Hepatocyte (in vitro differentiated cells): ENCODE measurements around the gene SPG21.

Experiments
- EZH2 ChIP-seq: fragments of 200-600 bp; sonication (generic); IDR thresholded peaks from 2 replicates; pipeline ENCODE4 v1.6.1; 2016; ENCODE audit warnings: antibody characterized with exemption, mild to moderate bottlenecking, borderline replicate concordance
- EZH2phosphoT487 ChIP-seq: fragments of 200-600 bp; sonication (generic); IDR thresholded peaks from one replicate; pipeline ENCODE4 v1.6.1; 2018; ENCODE audit warnings: antibody characterized with exemption, mild to moderate bottlenecking, low read depth, moderate library complexity; ENCODE audit not compliant: unreplicated experiment, severe bottlenecking
- TF ChIP-seq, protein P1 (sequence below): fragments of 200-600 bp; sonication (generic); IDR thresholded peaks from 2 replicates; pipeline ENCODE4 v1.5.1; 2016; ENCODE audit warnings: antibody characterized with exemption, mild to moderate bottlenecking; ENCODE audit not compliant: poor library complexity

DNA sequence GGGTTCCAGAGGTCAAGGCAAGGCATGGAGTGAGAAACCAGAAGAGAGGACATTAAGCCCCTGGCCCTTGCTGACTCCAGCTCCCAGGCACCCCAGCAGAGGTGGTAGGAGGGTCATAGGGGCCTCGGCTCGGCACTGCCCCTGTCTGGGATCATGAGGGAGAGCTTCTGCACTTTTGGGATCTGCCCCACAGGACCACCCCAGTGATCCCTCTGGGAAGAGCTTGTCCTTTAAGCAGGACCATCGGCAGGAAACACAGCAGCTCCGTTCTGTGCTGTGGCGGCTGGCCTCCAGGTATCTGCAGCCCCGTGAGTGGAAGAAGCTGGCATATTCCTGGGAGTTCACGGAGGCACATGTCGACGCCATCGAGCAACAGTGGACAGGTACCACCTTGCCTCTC, 42.5 kb downstream of the SPG21 start:
- TF ChIP-seq EZH2phosphoT487 (no peak), EZH2 (no peak)
- TF ChIP-seq, protein P1, sequence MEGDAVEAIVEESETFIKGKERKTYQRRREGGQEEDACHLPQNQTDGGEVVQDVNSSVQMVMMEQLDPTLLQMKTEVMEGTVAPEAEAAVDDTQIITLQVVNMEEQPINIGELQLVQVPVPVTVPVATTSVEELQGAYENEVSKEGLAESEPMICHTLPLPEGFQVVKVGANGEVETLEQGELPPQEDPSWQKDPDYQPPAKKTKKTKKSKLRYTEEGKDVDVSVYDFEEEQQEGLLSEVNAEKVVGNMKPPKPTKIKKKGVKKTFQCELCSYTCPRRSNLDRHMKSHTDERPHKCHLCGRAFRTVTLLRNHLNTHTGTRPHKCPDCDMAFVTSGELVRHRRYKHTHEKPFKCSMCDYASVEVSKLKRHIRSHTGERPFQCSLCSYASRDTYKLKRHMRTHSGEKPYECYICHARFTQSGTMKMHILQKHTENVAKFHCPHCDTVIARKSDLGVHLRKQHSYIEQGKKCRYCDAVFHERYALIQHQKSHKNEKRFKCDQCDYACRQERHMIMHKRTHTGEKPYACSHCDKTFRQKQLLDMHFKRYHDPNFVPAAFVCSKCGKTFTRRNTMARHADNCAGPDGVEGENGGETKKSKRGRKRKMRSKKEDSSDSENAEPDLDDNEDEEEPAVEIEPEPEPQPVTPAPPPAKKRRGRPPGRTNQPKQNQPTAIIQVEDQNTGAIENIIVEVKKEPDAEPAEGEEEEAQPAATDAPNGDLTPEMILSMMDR, result no peak
